SK-N-SH (cell line): ENCODE data around the gene SEPTIN7. TPM values are rescaled to one million over a fixed set of nuclear protein-coding genes. Genes with fewer than 3 reads are reported as not detected.
A peak's percentile ranks its signal among the peaks of the same experiment; 100 is the strongest.

ENCODE experiments used
- CTCF ChIA-PET: fragments of 300-600, 350-600 bp; formaldehyde crosslinking; extraction: SDS; loops from one replicate; lab custom pipeline; 2021; lab: Yijun Ruan, JAX
- POLR2A ChIA-PET: fragments of 350-600 bp; sonication (Branson Sonifier 250); formaldehyde crosslinking; extraction: SDS; loops from one replicate; lab custom pipeline; 2020; ENCODE audit warnings: antibody characterized with exemption, inconsistent platforms; lab: Yijun Ruan, JAX
- DNase-seq: peaks from one replicate; pipeline ENCODE4 v3.0.0; 2012
- H2AFZ ChIP-seq: fragments of 200-600 bp; sonication (generic); 2 replicates; pipeline ENCODE4 v1.8.1; 2016; ENCODE audit warnings: antibody characterized with exemption, mild to moderate bottlenecking, low read depth
- H3F3A ChIP-seq: fragments of 200-600 bp; sonication (generic); replicated peaks from 2 replicates; pipeline ENCODE3; 2016; ENCODE audit warnings: antibody characterized with exemption, mild to moderate bottlenecking; ENCODE audit not compliant: insufficient read depth
- H3K27ac ChIP-seq, 2 experiments: fragments of 200-500 bp in 1 of 2; fragments of 200-600 bp in 1 of 2; sonication (Bioruptor generic) in 1 of 2; sonication (generic), shearing (Covaris generic) in 1 of 2; 2 replicates each; pipeline versions ENCODE4 v1.5.1 to v1.6.1; 2014 to 2016; ENCODE audit warnings: low read depth in 2 of 2, inconsistent platforms in 1 of 2, low read length in 1 of 2, mild to moderate bottlenecking in 1 of 2, mixed read lengths in 1 of 2
- H3K27me3 ChIP-seq: fragments of 200-600 bp; sonication (generic), shearing (Covaris generic); 2 replicates; pipeline ENCODE4 v1.6.1; 2016; ENCODE audit warnings: mixed run types; ENCODE audit not compliant: insufficient read depth
- H3K36me3 ChIP-seq, 2 experiments: fragments of 200-500 bp in 1 of 2; fragments of 200-600 bp in 1 of 2; sonication (Bioruptor generic) in 1 of 2; sonication (generic) in 1 of 2; replicated peaks in 1 of 2; 2 replicates each; pipeline versions ENCODE3 to v1.5.1; 2014 to 2016; ENCODE audit warnings: low read length in 1 of 2, mild to moderate bottlenecking in 1 of 2; ENCODE audit not compliant: insufficient read depth in 2 of 2, control insufficient read depth in 1 of 2
- H3K4me1 ChIP-seq, 2 experiments: fragments of 200-500 bp in 1 of 2; fragments of 200-600 bp in 1 of 2; sonication (Bioruptor generic) in 1 of 2; sonication (generic), shearing (Covaris generic) in 1 of 2; 2 replicates each; pipeline versions ENCODE4 v1.5.1 to v1.6.1; 2014 to 2016; ENCODE audit warnings: low read depth in 1 of 2, low read length in 1 of 2, mixed run types in 1 of 2; ENCODE audit not compliant: insufficient read depth in 2 of 2, control insufficient read depth in 1 of 2
- H3K4me2 ChIP-seq: fragments of 200-600 bp; sonication (generic), shearing (Covaris generic); 2 replicates; pipeline ENCODE4 v1.6.1; 2017; ENCODE audit warnings: mixed run types
- H3K4me3 ChIP-seq, 2 experiments: fragments of 200-500 bp in 1 of 2; fragments of 200-600 bp in 1 of 2; sonication (Bioruptor generic) in 1 of 2; sonication (generic), shearing (Covaris generic) in 1 of 2; 2 replicates each; pipeline versions ENCODE4 v1.5.1 to v1.8.1; 2014 to 2016; ENCODE audit warnings: low read depth in 2 of 2, inconsistent platforms in 1 of 2, low read length in 1 of 2, mild to moderate bottlenecking in 1 of 2, mixed read lengths in 1 of 2, moderate library complexity in 1 of 2
- H3K79me2 ChIP-seq: fragments of 200-600 bp; sonication (generic); 2 replicates; pipeline ENCODE4 v1.8.1; 2017; ENCODE audit warnings: mild to moderate bottlenecking; ENCODE audit not compliant: insufficient read depth
- H3K9ac ChIP-seq: fragments of 200-600 bp; sonication (generic); 2 replicates; pipeline ENCODE4 v1.6.1; 2017; ENCODE audit warnings: mixed run types
- H3K9me2 ChIP-seq: fragments of 200-600 bp; sonication (generic); 2 replicates; pipeline ENCODE4 v1.6.1; 2017; ENCODE audit warnings: mixed run types
- H3K9me3 ChIP-seq: fragments of 200-600 bp; sonication (generic); 2 replicates; pipeline ENCODE4 v1.6.1; 2017; ENCODE audit warnings: mixed run types, mild to moderate bottlenecking, moderate library complexity
- H4K20me1 ChIP-seq: fragments of 200-600 bp; sonication (generic); 2 replicates; pipeline ENCODE4 v1.6.1; 2017; ENCODE audit warnings: mild to moderate bottlenecking, mixed run types; ENCODE audit not compliant: insufficient read depth
- CHD2 ChIP-seq: fragments of 150-350 bp; IDR thresholded peaks from 2 replicates; pipeline ENCODE4 v1.6.1; 2018; ENCODE audit warnings: low read length; ENCODE audit not compliant: partially characterized antibody
- ELF1 ChIP-seq: IDR thresholded peaks from 2 replicates; pipeline ENCODE4 v1.4.0; 2012
- EP300 ChIP-seq, 2 experiments: IDR thresholded peaks; 2 replicates each; pipeline versions ENCODE4 v1.4.0 to v1.6.1; 2012; ENCODE audit warnings: borderline replicate concordance in 1 of 2, low read depth in 1 of 2, low read length in 1 of 2
- FOXM1 ChIP-seq: IDR thresholded peaks from 2 replicates; pipeline ENCODE4 v1.4.0; 2012; ENCODE audit warnings: low read depth, mild to moderate bottlenecking
- GABPA ChIP-seq: IDR thresholded peaks from 2 replicates; pipeline ENCODE4 v1.4.0; 2012; ENCODE audit warnings: low read depth, mild to moderate bottlenecking
- GATA2 ChIP-seq: sonication (generic); formaldehyde crosslinking; IDR thresholded peaks from 2 replicates; pipeline ENCODE4 v1.5.0; 2020; ENCODE audit warnings: mild to moderate bottlenecking, missing genetic modification reagents
- MEF2A ChIP-seq: IDR thresholded peaks from 2 replicates; pipeline ENCODE4 v1.4.0; 2012; ENCODE audit warnings: low read depth, borderline replicate concordance
- MXI1 ChIP-seq: IDR thresholded peaks from 2 replicates; pipeline ENCODE4 v1.6.1; 2012; ENCODE audit warnings: mild to moderate bottlenecking, low read depth, low read length, improper control_type of control experiment
- NFIC ChIP-seq: IDR thresholded peaks from 2 replicates; pipeline ENCODE4 v1.4.0; 2012; ENCODE audit warnings: borderline replicate concordance
- RAD21 ChIP-seq: IDR thresholded peaks from 2 replicates; pipeline ENCODE4 v1.6.1; 2012; ENCODE audit warnings: mild to moderate bottlenecking, low read length
- RFX5 ChIP-seq: IDR thresholded peaks from 2 replicates; pipeline ENCODE4 v1.6.1; 2012; ENCODE audit warnings: mild to moderate bottlenecking, improper control_type of control experiment, low read length
- TAF1 ChIP-seq: IDR thresholded peaks from 2 replicates; pipeline ENCODE4 v1.6.1; 2012; ENCODE audit warnings: low read depth, mild to moderate bottlenecking, low read length, moderate library complexity, borderline replicate concordance
- TCF12 ChIP-seq: IDR thresholded peaks from 2 replicates; pipeline ENCODE4 v1.4.0; 2012
- TEAD4 ChIP-seq: IDR thresholded peaks from 2 replicates; pipeline ENCODE4 v1.4.0; 2012; ENCODE audit warnings: mild to moderate bottlenecking, borderline replicate concordance; ENCODE audit not compliant: insufficient read depth
- YY1 ChIP-seq: IDR thresholded peaks from 2 replicates; pipeline ENCODE4 v1.4.0; 2012; ENCODE audit warnings: low read depth, mild to moderate bottlenecking
- ZBTB33 ChIP-seq: IDR thresholded peaks from 2 replicates; pipeline ENCODE4 v1.4.0; 2012; ENCODE audit warnings: low read depth, borderline replicate concordance
- WGBS: methylation state at CpG from one replicate; pipeline ENCODE4 v1.1.6; 2017; ENCODE audit warnings: low lambda C conversion rate; 5-methylcytosine and 5-hydroxymethylcytosine counted together
- polyA plus RNA-seq, 3 experiments: library from polyadenylated mRNA; depleted of rRNA; stranded (reverse); fragments of >200 nt; gene quantifications; 2 replicates each; pipeline ENCODE4 v1.2.3, GENCODE V29; 2012
- TF ChIP-seq, protein P1 (sequence below): IDR thresholded peaks from 2 replicates; pipeline ENCODE4; 2012
- TF ChIP-seq, protein P2 (sequence below): IDR thresholded peaks from 2 replicates; pipeline ENCODE4 v1.6.1; 2012; ENCODE audit warnings: mild to moderate bottlenecking, low read depth, low read length, moderate library complexity
- TF ChIP-seq, protein P3 (sequence below): fragments of 200-600 bp; sonication (generic); IDR thresholded peaks from 2 replicates; pipeline ENCODE4 v1.6.1; 2017; ENCODE audit warnings: antibody characterized with exemption, mild to moderate bottlenecking, moderate library complexity

Gene SEPTIN7
- polyA plus RNA-seq, 1 of the 3 experiments (the other 2 are of a cell fraction) = 119 TPM

DNA sequence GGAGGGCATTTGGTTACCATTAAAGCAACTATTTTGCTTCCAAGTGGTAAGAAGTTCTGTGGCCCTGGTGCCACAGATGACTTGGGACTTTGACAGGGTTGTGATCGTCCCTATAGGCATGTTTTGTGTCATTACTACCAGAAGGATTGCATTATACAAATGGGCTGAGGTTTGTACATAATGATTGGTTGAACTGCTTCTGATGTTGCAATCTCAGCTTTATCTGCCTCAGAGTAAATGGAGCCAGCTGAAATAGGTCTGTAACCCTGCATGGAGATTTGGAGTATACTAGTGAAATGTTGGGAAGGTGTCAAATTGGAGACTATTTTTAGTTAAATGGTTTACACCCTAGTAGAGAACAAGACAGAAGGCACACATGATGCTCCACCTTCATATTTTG is 46.1 kb upstream of the SEPTIN7 start (continued):
- no peak for TF ChIP-seq TEAD4
- TF ChIP-seq EP300 (IDR thresholded peaks at IDR 0.05; ENCODE audit: borderline replicate concordance in 1 of 2, low read depth in 1 of 2, low read length in 1 of 2) = peak in 1 of 2 experiments; percentile 50; a peak in 1 of 4 replicates
- TF ChIP-seq NFIC = no peak
- TF ChIP-seq MEF2A = no peak
- no peak for TF ChIP-seq YY1
- TF ChIP-seq, protein P1, sequence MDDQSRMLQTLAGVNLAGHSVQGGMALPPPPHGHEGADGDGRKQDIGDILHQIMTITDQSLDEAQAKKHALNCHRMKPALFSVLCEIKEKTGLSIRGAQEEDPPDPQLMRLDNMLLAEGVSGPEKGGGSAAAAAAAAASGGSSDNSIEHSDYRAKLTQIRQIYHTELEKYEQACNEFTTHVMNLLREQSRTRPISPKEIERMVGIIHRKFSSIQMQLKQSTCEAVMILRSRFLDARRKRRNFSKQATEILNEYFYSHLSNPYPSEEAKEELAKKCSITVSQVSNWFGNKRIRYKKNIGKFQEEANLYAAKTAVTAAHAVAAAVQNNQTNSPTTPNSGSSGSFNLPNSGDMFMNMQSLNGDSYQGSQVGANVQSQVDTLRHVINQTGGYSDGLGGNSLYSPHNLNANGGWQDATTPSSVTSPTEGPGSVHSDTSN = no peak
- peak; percentile 64 for TF ChIP-seq GATA2 (CRISPR knock-in tag)
- TF ChIP-seq, protein P2, sequence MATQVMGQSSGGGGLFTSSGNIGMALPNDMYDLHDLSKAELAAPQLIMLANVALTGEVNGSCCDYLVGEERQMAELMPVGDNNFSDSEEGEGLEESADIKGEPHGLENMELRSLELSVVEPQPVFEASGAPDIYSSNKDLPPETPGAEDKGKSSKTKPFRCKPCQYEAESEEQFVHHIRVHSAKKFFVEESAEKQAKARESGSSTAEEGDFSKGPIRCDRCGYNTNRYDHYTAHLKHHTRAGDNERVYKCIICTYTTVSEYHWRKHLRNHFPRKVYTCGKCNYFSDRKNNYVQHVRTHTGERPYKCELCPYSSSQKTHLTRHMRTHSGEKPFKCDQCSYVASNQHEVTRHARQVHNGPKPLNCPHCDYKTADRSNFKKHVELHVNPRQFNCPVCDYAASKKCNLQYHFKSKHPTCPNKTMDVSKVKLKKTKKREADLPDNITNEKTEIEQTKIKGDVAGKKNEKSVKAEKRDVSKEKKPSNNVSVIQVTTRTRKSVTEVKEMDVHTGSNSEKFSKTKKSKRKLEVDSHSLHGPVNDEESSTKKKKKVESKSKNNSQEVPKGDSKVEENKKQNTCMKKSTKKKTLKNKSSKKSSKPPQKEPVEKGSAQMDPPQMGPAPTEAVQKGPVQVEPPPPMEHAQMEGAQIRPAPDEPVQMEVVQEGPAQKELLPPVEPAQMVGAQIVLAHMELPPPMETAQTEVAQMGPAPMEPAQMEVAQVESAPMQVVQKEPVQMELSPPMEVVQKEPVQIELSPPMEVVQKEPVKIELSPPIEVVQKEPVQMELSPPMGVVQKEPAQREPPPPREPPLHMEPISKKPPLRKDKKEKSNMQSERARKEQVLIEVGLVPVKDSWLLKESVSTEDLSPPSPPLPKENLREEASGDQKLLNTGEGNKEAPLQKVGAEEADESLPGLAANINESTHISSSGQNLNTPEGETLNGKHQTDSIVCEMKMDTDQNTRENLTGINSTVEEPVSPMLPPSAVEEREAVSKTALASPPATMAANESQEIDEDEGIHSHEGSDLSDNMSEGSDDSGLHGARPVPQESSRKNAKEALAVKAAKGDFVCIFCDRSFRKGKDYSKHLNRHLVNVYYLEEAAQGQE = no peak
- TF ChIP-seq FOXM1 = no peak
- no peak for TF ChIP-seq CHD2
- peak; percentile 14; the same call in 1 of the 2 replicates for TF ChIP-seq RFX5
- 0 out of 2 replicates have a peak, but pooled peaks have one; percentile 35 for TF ChIP-seq MXI1
- no peak for TF ChIP-seq GABPA
- TF ChIP-seq ELF1 = no peak
- TF ChIP-seq RAD21 = no peak
- no peak for TF ChIP-seq TCF12
- TF ChIP-seq ZBTB33 = no peak

GRCh38 chr7:35755711-35756110 is 45.1 kb upstream of the SEPTIN7 start:
- Histone ChIP-seq H3K9ac (no peak overlapping the region), H2AFZ (no peak overlapping the region), H4K20me1 (no peaks in the 10 kb centered on the region), H3K4me1 (peaks cover 30 to 46% of the 10 kb centered on the region in 2 experiments; a peak in 3 of 4 replicates), H3K27me3 (no peaks in the 10 kb centered on the region), H3K4me2 (no peak overlapping the region), H3K27ac (no peak overlapping the region; a peak in 1 of 4 replicates), H3K9me3 (no peaks in the 10 kb centered on the region), H3F3A (peaks cover 15% of the 10 kb centered on the region), H3K4me3 (no peak overlapping the region), H3K36me3 (no peaks in the 10 kb centered on the region), H3K79me2 (no peaks in the 10 kb centered on the region), H3K9me2 (no peaks in the 10 kb centered on the region)
- ChIA-PET POLR2A (no interaction called here), CTCF (interaction anchor here (0.9 to 2.8 kb wide), 3 partner anchors 45 to 46 kb away, joined by 3 to 21 read pairs (median 14); partner anchors contain the start of gene SEPTIN7)
- no peak for DNase-seq
- 80% methylated on average over 3 of the region's 3 CpGs for WGBS
- no peak for TF ChIP-seq ELF1
- TF ChIP-seq, protein P3, sequence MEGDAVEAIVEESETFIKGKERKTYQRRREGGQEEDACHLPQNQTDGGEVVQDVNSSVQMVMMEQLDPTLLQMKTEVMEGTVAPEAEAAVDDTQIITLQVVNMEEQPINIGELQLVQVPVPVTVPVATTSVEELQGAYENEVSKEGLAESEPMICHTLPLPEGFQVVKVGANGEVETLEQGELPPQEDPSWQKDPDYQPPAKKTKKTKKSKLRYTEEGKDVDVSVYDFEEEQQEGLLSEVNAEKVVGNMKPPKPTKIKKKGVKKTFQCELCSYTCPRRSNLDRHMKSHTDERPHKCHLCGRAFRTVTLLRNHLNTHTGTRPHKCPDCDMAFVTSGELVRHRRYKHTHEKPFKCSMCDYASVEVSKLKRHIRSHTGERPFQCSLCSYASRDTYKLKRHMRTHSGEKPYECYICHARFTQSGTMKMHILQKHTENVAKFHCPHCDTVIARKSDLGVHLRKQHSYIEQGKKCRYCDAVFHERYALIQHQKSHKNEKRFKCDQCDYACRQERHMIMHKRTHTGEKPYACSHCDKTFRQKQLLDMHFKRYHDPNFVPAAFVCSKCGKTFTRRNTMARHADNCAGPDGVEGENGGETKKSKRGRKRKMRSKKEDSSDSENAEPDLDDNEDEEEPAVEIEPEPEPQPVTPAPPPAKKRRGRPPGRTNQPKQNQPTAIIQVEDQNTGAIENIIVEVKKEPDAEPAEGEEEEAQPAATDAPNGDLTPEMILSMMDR = no peak
- TF ChIP-seq ZBTB33 = no peak
- TF ChIP-seq NFIC = no peak
- TF ChIP-seq, protein P1 = no peak
- TF ChIP-seq CHD2 = no peak
- TF ChIP-seq TAF1 = no peak
- TF ChIP-seq RFX5 = no peak
